Osteoblast (primary cell): ENCODE results near the gene IDI1. TPM values are rescaled to one million over a fixed set of nuclear protein-coding genes. Genes with fewer than 3 reads are reported as not detected.
"Not testable (repeated sequence)": the region's sequence is repeated elsewhere in the genome, so short reads cannot be mapped to it uniquely, and the experiment has no call there.

Source experiments
- DNase-seq: peaks from one replicate; pipeline ENCODE4 v3.0.0; 2011; ENCODE audit warnings: low spot score, mixed read lengths; ENCODE audit not compliant: insufficient read length; ENCODE audit errors: missing footprints
- H2AFZ ChIP-seq: 2 replicates; pipeline ENCODE4 v1.6.0; 2011; ENCODE audit warnings: mild to moderate bottlenecking, low read length
- H3K27ac ChIP-seq: 2 replicates; pipeline ENCODE4 v1.5.1; 2011; ENCODE audit warnings: mild to moderate bottlenecking, low read depth, low read length, moderate library complexity
- H3K27me3 ChIP-seq: 2 replicates; pipeline ENCODE4 v1.6.0; 2012; ENCODE audit warnings: mild to moderate bottlenecking, control low read depth, inconsistent platforms, low read length, moderate library complexity; ENCODE audit not compliant: insufficient read depth
- H3K36me3 ChIP-seq: 2 replicates; pipeline ENCODE4 v1.5.1; 2011; ENCODE audit warnings: mild to moderate bottlenecking, low read length, control low read depth, moderate library complexity; ENCODE audit not compliant: insufficient read depth
- H3K4me1 ChIP-seq: 2 replicates; pipeline ENCODE4 v1.5.1; 2011; ENCODE audit warnings: mild to moderate bottlenecking, low read length, control low read depth, moderate library complexity; ENCODE audit not compliant: insufficient read depth
- H3K4me2 ChIP-seq: 2 replicates; pipeline ENCODE4 v1.6.0; 2011; ENCODE audit warnings: mild to moderate bottlenecking, low read length; ENCODE audit not compliant: insufficient read depth
- H3K4me3 ChIP-seq: fragments of 200-600 bp; sonication (generic); 3 replicates; pipeline ENCODE4 v1.5.1; 2012; ENCODE audit warnings: mild to moderate bottlenecking, low read length, inconsistent platforms; ENCODE audit not compliant: insufficient read depth
- H3K79me2 ChIP-seq: 2 replicates; pipeline ENCODE4 v1.6.0; 2012; ENCODE audit warnings: mild to moderate bottlenecking, low read length, control low read depth, inconsistent platforms; ENCODE audit not compliant: insufficient read depth
- H3K9me3 ChIP-seq: 2 replicates; pipeline ENCODE4 v1.5.1; 2011; ENCODE audit warnings: low read depth, low read length, control low read depth
- H4K20me1 ChIP-seq: 2 replicates; pipeline ENCODE4 v1.6.0; 2012; ENCODE audit warnings: mild to moderate bottlenecking, low read length, control low read depth; ENCODE audit not compliant: insufficient read depth
- total RNA-seq: library from RNA; depleted of rRNA; stranded (reverse); fragments of >200 nt; gene quantifications from 2 replicates; pipeline ENCODE4 v1.2.3, GENCODE V29; 2012
- TF ChIP-seq, protein P1 (sequence below): IDR thresholded peaks from 2 replicates; pipeline ENCODE4 v1.5.1; 2011; ENCODE audit warnings: mild to moderate bottlenecking, low read depth, low read length, moderate library complexity; ENCODE audit errors: extremely low read depth

IDI1 gene
- total RNA-seq, 1 donor, result 104 TPM

DNA sequence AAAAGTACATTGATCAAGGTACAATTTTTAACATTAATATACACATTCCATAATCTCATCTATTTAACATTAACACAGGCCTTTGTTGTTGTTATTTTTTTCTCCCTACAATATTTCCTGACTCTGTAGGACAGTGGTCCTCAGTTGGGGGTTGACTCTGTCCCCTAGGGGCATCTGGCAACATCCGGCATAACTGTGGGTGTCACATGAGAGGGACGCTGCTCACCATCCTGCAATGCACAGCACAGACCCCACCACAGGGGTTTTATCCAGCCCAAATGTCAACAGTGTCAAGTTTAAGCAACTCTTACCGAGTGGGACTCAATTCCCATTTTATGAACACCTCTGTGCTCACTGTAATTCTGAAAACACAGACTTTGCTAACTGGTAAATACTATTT lies 8.8 kb downstream of the IDI1 start:
- Histone ChIP-seq H3K27ac (no peak overlapping the region), H4K20me1 (peaks cover 5% of the 10 kb centered on the region), H3K4me2 (no peak overlapping the region), H3K9me3 (no peaks in the 10 kb centered on the region), H3K4me3 (no peak overlapping the region), H3K4me1 (no peaks in the 10 kb centered on the region), H3K79me2 (peaks cover 22% of the 10 kb centered on the region), H2AFZ (no peak overlapping the region), H3K36me3 (peaks cover 33% of the 10 kb centered on the region), H3K27me3 (no peaks in the 10 kb centered on the region)
- DNase-seq, result no peak
- TF ChIP-seq, protein P1, sequence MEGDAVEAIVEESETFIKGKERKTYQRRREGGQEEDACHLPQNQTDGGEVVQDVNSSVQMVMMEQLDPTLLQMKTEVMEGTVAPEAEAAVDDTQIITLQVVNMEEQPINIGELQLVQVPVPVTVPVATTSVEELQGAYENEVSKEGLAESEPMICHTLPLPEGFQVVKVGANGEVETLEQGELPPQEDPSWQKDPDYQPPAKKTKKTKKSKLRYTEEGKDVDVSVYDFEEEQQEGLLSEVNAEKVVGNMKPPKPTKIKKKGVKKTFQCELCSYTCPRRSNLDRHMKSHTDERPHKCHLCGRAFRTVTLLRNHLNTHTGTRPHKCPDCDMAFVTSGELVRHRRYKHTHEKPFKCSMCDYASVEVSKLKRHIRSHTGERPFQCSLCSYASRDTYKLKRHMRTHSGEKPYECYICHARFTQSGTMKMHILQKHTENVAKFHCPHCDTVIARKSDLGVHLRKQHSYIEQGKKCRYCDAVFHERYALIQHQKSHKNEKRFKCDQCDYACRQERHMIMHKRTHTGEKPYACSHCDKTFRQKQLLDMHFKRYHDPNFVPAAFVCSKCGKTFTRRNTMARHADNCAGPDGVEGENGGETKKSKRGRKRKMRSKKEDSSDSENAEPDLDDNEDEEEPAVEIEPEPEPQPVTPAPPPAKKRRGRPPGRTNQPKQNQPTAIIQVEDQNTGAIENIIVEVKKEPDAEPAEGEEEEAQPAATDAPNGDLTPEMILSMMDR, result no peak

DNA sequence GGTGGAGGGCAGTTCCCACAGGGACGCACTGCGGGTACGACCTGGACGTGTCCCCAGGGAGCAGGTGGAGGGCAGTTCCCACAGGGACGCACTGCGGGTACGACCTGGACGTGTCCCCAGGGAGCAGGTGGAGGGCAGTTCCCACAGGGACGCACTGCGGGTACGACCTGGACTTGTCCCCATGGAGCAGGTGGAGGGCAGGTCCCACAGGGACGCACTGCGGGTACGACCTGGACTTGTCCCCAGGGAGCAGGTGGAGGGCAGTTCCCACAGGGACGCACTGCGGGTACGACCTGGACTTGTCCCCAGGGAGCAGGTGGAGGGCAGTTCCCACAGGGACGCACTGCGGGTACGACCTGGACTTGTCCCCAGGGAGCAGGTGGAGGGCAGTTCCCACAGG lies 10.2 kb downstream of the IDI1 start:
- peaks cover 33% of the 10 kb centered on the region for H3K36me3 ChIP-seq
- not testable (repeated sequence) for H3K27ac ChIP-seq, H3K79me2 ChIP-seq, DNase-seq, H3K4me3 ChIP-seq, H3K4me2 ChIP-seq, H3K4me1 ChIP-seq, H3K9me3 ChIP-seq, H4K20me1 ChIP-seq, H3K27me3 ChIP-seq, H2AFZ ChIP-seq

DNA sequence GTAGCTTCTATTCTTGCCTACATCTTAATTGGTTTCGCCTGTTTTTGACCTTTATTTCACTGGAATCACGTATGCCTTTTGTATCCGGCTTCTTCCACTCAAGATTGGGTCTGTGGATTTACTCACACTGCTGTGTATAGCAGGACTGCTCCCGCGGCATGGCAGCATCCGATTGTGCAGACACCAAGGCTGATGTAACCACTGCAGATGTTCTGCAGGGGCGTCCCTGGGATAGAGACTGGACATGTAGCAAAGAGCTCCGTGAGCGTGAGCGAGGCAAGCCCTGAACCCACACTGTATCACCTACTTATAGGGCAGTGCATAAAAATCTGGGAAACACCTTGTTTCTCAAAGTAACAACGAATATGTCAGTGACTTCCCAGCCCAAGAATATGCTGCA lies 11.8 kb downstream of the IDI1 start:
- Histone ChIP-seq H3K9me3 (no peaks in the 10 kb centered on the region), H3K4me3 (no peak overlapping the region), H3K4me2 (no peak overlapping the region), H2AFZ (no peak overlapping the region), H3K27me3 (no peaks in the 10 kb centered on the region), H4K20me1 (no peaks in the 10 kb centered on the region), H3K79me2 (no peaks in the 10 kb centered on the region), H3K4me1 (no peaks in the 10 kb centered on the region), H3K36me3 (peaks cover 22% of the 10 kb centered on the region), H3K27ac (no peak overlapping the region)
- TF ChIP-seq, protein P1, result no peak
- no peak for DNase-seq

DNA sequence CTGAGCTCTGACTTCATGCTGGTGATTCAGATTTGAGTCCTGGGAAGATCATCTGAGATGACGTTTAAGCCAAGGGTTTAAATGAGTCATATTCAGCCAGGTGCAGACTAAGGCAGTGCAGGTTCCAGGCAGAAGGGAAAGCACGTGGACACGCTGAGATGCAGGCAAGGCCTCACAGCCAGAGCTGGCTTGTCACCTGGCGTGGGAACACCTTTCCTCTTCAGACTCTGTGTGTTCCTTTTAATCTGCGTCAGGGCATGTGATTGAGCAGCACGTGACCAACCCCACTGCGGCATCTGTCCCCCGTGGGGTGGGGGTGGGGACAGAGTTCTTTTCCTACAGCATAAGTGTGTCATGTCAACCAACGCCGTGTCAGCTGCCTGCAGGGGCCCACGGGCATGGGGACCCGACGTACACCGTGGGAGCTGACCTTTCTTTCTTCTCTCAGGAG lies 12.6 kb downstream of the IDI1 start:
- Histone ChIP-seq H3K27ac (peak overlapping the region; percentile 36), H3K4me2 (no peak overlapping the region), H3K4me3 (no peak overlapping the region), H3K36me3 (peaks cover 17% of the 10 kb centered on the region), H3K79me2 (no peaks in the 10 kb centered on the region), H3K27me3 (no peaks in the 10 kb centered on the region), H3K9me3 (no peaks in the 10 kb centered on the region), H4K20me1 (no peaks in the 10 kb centered on the region), H2AFZ (no peak overlapping the region), H3K4me1 (no peaks in the 10 kb centered on the region)
- no peak for DNase-seq
- TF ChIP-seq, protein P1, result no peak

DNA sequence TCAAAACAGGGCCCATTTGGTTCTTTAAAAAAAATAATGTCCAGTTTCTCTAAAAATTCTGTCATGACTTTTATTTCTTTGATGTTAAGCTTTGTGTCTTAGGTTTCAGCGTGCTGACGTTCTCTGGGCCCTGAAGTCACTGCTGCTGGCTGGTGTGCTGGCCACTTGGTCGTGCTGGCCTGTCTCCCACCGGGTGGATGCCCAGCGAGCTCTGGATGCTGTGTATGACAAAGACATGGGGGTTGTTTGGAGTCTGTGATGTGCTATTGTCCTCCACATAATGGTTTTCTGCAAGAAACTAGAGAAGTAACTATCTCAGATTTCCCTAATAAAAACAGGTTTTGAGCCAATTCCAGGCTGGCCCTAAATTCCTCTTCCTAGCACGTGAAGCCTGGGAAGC lies 13.7 kb downstream of the IDI1 start:
- Histone ChIP-seq H3K9me3 (no peaks in the 10 kb centered on the region), H3K36me3 (peaks cover 5% of the 10 kb centered on the region), H3K27me3 (no peaks in the 10 kb centered on the region), H2AFZ (no peak overlapping the region), H4K20me1 (no peaks in the 10 kb centered on the region), H3K4me2 (no peak overlapping the region), H3K27ac (no peak overlapping the region), H3K4me1 (no peaks in the 10 kb centered on the region), H3K4me3 (no peak overlapping the region), H3K79me2 (no peaks in the 10 kb centered on the region)
- TF ChIP-seq, protein P1, result no peak
- DNase-seq, result no peak
